Mucosa of rectum (tissue), 2 donors: ENCODE data around the gene PTGDS.
A peak's percentile ranks its signal among the peaks of the same experiment; 100 is the strongest.

Experiments used
- H3K27ac ChIP-seq, 2 donors: one replicate each; pipeline ENCODE4 v1.7.0; 2013; ENCODE audit warnings: inconsistent platforms in 2 of 2, low read depth in 2 of 2, low read length in 2 of 2
- H3K27me3 ChIP-seq, 2 donors: one replicate each; pipeline ENCODE4 v1.7.0; 2013; ENCODE audit warnings: low read length in 2 of 2; ENCODE audit not compliant: control insufficient read depth in 2 of 2, insufficient read depth in 2 of 2
- H3K36me3 ChIP-seq, 2 donors: one replicate each; pipeline ENCODE4 v1.7.0; 2013; ENCODE audit warnings: low read length in 2 of 2; ENCODE audit not compliant: control insufficient read depth in 2 of 2, insufficient read depth in 2 of 2
- H3K4me1 ChIP-seq, 2 donors: one replicate each; pipeline ENCODE4 v1.7.0; 2013; ENCODE audit warnings: low read length in 2 of 2, mild to moderate bottlenecking in 1 of 2; ENCODE audit not compliant: control insufficient read depth in 2 of 2, insufficient read depth in 2 of 2
- H3K4me3 ChIP-seq, 2 donors: one replicate each; pipeline ENCODE4 v1.7.0; 2013; ENCODE audit warnings: low read length in 2 of 2
- H3K9ac ChIP-seq, 2 donors: one replicate each; pipeline ENCODE4 v1.7.0; 2013; ENCODE audit warnings: low read length in 2 of 2, low read depth in 1 of 2, mild to moderate bottlenecking in 1 of 2
- H3K9me3 ChIP-seq, 2 donors: one replicate each; pipeline ENCODE4 v1.7.0; 2013; ENCODE audit warnings: low read length in 2 of 2; ENCODE audit not compliant: control insufficient read depth in 2 of 2
- donor health status: healthy.
- donor health status: Normal muscosa, but diverticular disease.

The PTGDS gene

GRCh38 chr9:136940526-136941230 is 36.6 kb upstream of the PTGDS start:
- Histone ChIP-seq H3K4me3 (no peak overlapping the region), H3K9me3 (no peaks in the 10 kb centered on the region), H3K4me1 (peaks cover 11 to 13% of the 10 kb centered on the region in 2 donors), H3K36me3 (peaks cover 39% of the 10 kb centered on the region in 2 donors), H3K27me3 (no peaks in the 10 kb centered on the region), H3K27ac (no peak overlapping the region), H3K9ac (no peak overlapping the region)

GRCh38 chr9:136941231-136942111 is 35.8 kb upstream of the PTGDS start:
- no peak overlapping the region for H3K9ac ChIP-seq
- no peaks in the 10 kb centered on the region for H3K27me3 ChIP-seq
- H3K4me1 ChIP-seq: peaks cover 11 to 13% of the 10 kb centered on the region in 2 donors
- no peak overlapping the region for H3K4me3 ChIP-seq
- no peaks in the 10 kb centered on the region for H3K9me3 ChIP-seq
- no peak overlapping the region for H3K27ac ChIP-seq
- H3K36me3 ChIP-seq: peaks cover 39% of the 10 kb centered on the region in 2 donors

- H3K9ac ChIP-seq: no peak overlapping the region
- peaks cover 11 to 13% of the 10 kb centered on the region in 2 donors for H3K4me1 ChIP-seq
- H3K4me3 ChIP-seq: peak overlapping the region in 1 of 2 donors; percentile 85
- no peak overlapping the region for H3K27ac ChIP-seq
- peaks cover 37 to 39% of the 10 kb centered on the region in 2 donors for H3K36me3 ChIP-seq
- no peaks in the 10 kb centered on the region for H3K27me3 ChIP-seq
- H3K9me3 ChIP-seq: no peaks in the 10 kb centered on the region
These were observed 35.0 kb upstream of the PTGDS start for GRCh38 chr9:136942112-136942880.

GRCh38 chr9:136942881-136943230 is 34.4 kb upstream of the PTGDS start:
- H3K9ac ChIP-seq: peak overlapping the region in 1 of 2 donors; percentile 82
- H3K36me3 ChIP-seq: peaks cover 36 to 39% of the 10 kb centered on the region in 2 donors
- H3K4me3 ChIP-seq: peak overlapping the region; percentile 82 to 85
- no peaks in the 10 kb centered on the region for H3K9me3 ChIP-seq
- peaks cover 14 to 18% of the 10 kb centered on the region in 2 donors for H3K4me1 ChIP-seq
- H3K27ac ChIP-seq: no peak overlapping the region
- no peaks in the 10 kb centered on the region for H3K27me3 ChIP-seq

GRCh38 chr9:136943291-136944211 is 33.8 kb upstream of the PTGDS start:
- Histone ChIP-seq H3K9me3 (no peaks in the 10 kb centered on the region), H3K9ac (peak overlapping the region; percentile 75 to 82), H3K27me3 (no peaks in the 10 kb centered on the region), H3K27ac (peak overlapping the region; percentile 85 to 89), H3K4me1 (peaks cover 18 to 21% of the 10 kb centered on the region in 2 donors), H3K4me3 (peak overlapping the region; percentile 82 to 85), H3K36me3 (peaks cover 36 to 39% of the 10 kb centered on the region in 2 donors)

- Histone ChIP-seq H3K9me3 (no peaks in the 10 kb centered on the region), H3K4me1 (peaks cover 20 to 26% of the 10 kb centered on the region in 2 donors), H3K4me3 (peak overlapping the region; percentile 82 to 85), H3K36me3 (peaks cover 36% of the 10 kb centered on the region in 2 donors), H3K27me3 (no peaks in the 10 kb centered on the region), H3K27ac (peak overlapping the region; percentile 85 to 89), H3K9ac (peak overlapping the region; percentile 75 to 82)
These were observed 33.1 kb upstream of the PTGDS start for GRCh38 chr9:136944212-136944518.

GRCh38 chr9:136944519-136945332 is 32.6 kb upstream of the PTGDS start, which contains the start of the genes C8G and FBXW5:
C8G (plus strand) TSS chr9:136945243; CDS start chr9:136945321, 78 bp downstream.
FBXW5 (minus strand) TSS chr9:136944738; CDS start chr9:136944083, 655 bp downstream.
- peaks cover 31 to 32% of the 10 kb centered on the region in 2 donors for H3K36me3 ChIP-seq
- peaks cover 20 to 27% of the 10 kb centered on the region in 2 donors for H3K4me1 ChIP-seq
- H3K4me3 ChIP-seq: peak within 1 kb of the TSS; percentile 82 to 85

GRCh38 chr9:136945333-136946227 is 31.7 kb upstream of the PTGDS start:
- Histone ChIP-seq H3K27ac (no peak overlapping the region), H3K4me3 (peak overlapping the region in 1 of 2 donors; percentile 17), H3K36me3 (peaks cover 22 to 24% of the 10 kb centered on the region in 2 donors), H3K9ac (no peak overlapping the region), H3K4me1 (peaks cover 23 to 32% of the 10 kb centered on the region in 2 donors), H3K27me3 (no peaks in the 10 kb centered on the region), H3K9me3 (no peaks in the 10 kb centered on the region)

More at GRCh38 chr9:136944519-136945332, 32.6 kb upstream of the PTGDS start, which contains the start of the genes C8G and FBXW5:
- peak within 1 kb of the TSS; percentile 75 to 82 for H3K9ac ChIP-seq
- H3K27ac ChIP-seq: peak within 1 kb of the TSS; percentile 85 to 89
- no peaks in the 10 kb centered on the region for H3K9me3 ChIP-seq
- H3K27me3 ChIP-seq: no peaks in the 10 kb centered on the region
